WTC11 (cell line): ENCODE measurements around the gene MRPS15. TPM values are rescaled to one million over a fixed set of nuclear protein-coding genes. Genes with fewer than 3 reads are reported as not detected.

Experiments
- ATAC-seq: fragments of 200-7000 bp; cut with Tn5 transposase; 2 replicates; pipeline ENCODE4 v1.10.0; 2021; ENCODE audit warnings: mild to moderate bottlenecking, moderate library complexity
- CTCF ChIA-PET: fragments of 300-600 bp; sonication (Branson Sonifier 250); formaldehyde crosslinking; loops from one replicate; lab custom pipeline; 2021; ENCODE audit warnings: antibody characterized with exemption; lab: Charles Lee
- POLR2A ChIA-PET: fragments of 350-600 bp; sonication (Branson Sonifier 250); formaldehyde crosslinking; loops from one replicate; lab custom pipeline; 2021; ENCODE audit warnings: antibody characterized with exemption; lab: Charles Lee
- DNase-seq: peaks from one replicate; pipeline ENCODE4 v3.0.0; 2021; ENCODE audit warnings: low spot score
- H3K27ac Mint-ChIP-seq: 2 replicates; pipeline ENCODE4 v1.8.0; 2021; ENCODE audit warnings: mixed read lengths
- H3K27me3 Mint-ChIP-seq: 2 replicates; pipeline ENCODE4 v1.8.0; 2021; ENCODE audit warnings: low read depth, mild to moderate bottlenecking, moderate library complexity, mixed read lengths
- H3K36me3 Mint-ChIP-seq: 2 replicates; pipeline ENCODE4 v1.8.0; 2021; ENCODE audit warnings: mixed read lengths
- H3K4me1 Mint-ChIP-seq: 2 replicates; pipeline ENCODE4 v1.8.0; 2022; ENCODE audit warnings: mixed read lengths
- H3K4me3 Mint-ChIP-seq: 2 replicates; pipeline ENCODE4 v1.8.0; 2021; ENCODE audit warnings: mild to moderate bottlenecking, moderate library complexity, mixed read lengths
- H3K9me3 Mint-ChIP-seq: 2 replicates; pipeline ENCODE4 v1.8.0; 2021; ENCODE audit warnings: mixed read lengths
- ESRRA ChIP-seq: sonication (generic); formaldehyde crosslinking; IDR thresholded peaks from 2 replicates; pipeline ENCODE4 v1.8.1; 2022; ENCODE audit warnings: mild to moderate bottlenecking, missing genetic modification reagents, borderline replicate concordance
- GTF2I ChIP-seq: fragments of 250-450 bp; sonication (Bioruptor Pico); conservative IDR thresholded peaks from 2 replicates; pipeline ENCODE4 v1.4.0; 2021; ENCODE audit warnings: mild to moderate bottlenecking
- HMGA2 ChIP-seq: fragments of 250-450 bp; sonication (Bioruptor Pico); IDR thresholded peaks from 2 replicates; pipeline ENCODE4 v1.4.0; 2021; ENCODE audit warnings: mild to moderate bottlenecking, moderate library complexity
- IRF2 ChIP-seq: sonication (generic); formaldehyde crosslinking; IDR thresholded peaks from 2 replicates; pipeline ENCODE4 v1.8.0; 2022; ENCODE audit warnings: low read depth, missing genetic modification reagents, borderline replicate concordance
- JUN ChIP-seq: sonication (generic); formaldehyde crosslinking; IDR thresholded peaks from 2 replicates; pipeline ENCODE4 v1.8.0; 2023; ENCODE audit warnings: mild to moderate bottlenecking, missing genetic modification reagents
- MYBL2 ChIP-seq: sonication (generic); formaldehyde crosslinking; IDR thresholded peaks from 2 replicates; pipeline ENCODE4 v1.8.1; 2023; ENCODE audit warnings: mild to moderate bottlenecking, moderate library complexity, missing genetic modification reagents
- NR1H2 ChIP-seq: sonication (generic); formaldehyde crosslinking; IDR thresholded peaks from 2 replicates; pipeline ENCODE4 v1.9.0; 2021; ENCODE audit warnings: mild to moderate bottlenecking, moderate library complexity, missing genetic modification reagents
- SP1 ChIP-seq: sonication (generic); formaldehyde crosslinking; conservative IDR thresholded peaks from 2 replicates; pipeline ENCODE4 v1.8.1; 2022; ENCODE audit warnings: missing genetic modification reagents
- ZNF396 ChIP-seq: fragments of 250-450 bp; sonication (Bioruptor Pico); IDR thresholded peaks from 2 replicates; pipeline ENCODE4 v1.8.0; 2021; ENCODE audit warnings: mild to moderate bottlenecking, moderate library complexity, borderline replicate concordance
- ZNF671 ChIP-seq: fragments of 250-450 bp; sonication (Bioruptor Pico); IDR thresholded peaks from 2 replicates; pipeline ENCODE4 v1.8.0; 2021; ENCODE audit warnings: mild to moderate bottlenecking
- total RNA-seq: library from RNA; stranded (reverse); gene quantifications from 3 replicates; pipeline ENCODE4 v1.2.3, GENCODE V29; 2021
- TF ChIP-seq, protein P1 (sequence below): sonication (generic); formaldehyde crosslinking; IDR thresholded peaks from 2 replicates; pipeline ENCODE4 v1.8.1; 2022; ENCODE audit warnings: low read depth, mild to moderate bottlenecking, moderate library complexity, missing genetic modification reagents, borderline replicate concordance
- TF ChIP-seq, protein P2 (sequence below): sonication (generic); formaldehyde crosslinking; IDR thresholded peaks from 2 replicates; pipeline ENCODE4 v1.8.1; 2022; ENCODE audit warnings: mild to moderate bottlenecking, missing genetic modification reagents, moderate library complexity, borderline replicate concordance
- TF ChIP-seq, protein P3 (sequence below): fragments of 200-600 bp; IDR thresholded peaks from 2 replicates; pipeline ENCODE4 v1.8.0; 2022; ENCODE audit warnings: antibody characterized with exemption
- TF ChIP-seq, protein P4 (sequence below): fragments of 250-450 bp; sonication (Bioruptor Pico); IDR thresholded peaks from 2 replicates; pipeline ENCODE4 v1.9.0; 2021; ENCODE audit warnings: mild to moderate bottlenecking
- TF ChIP-seq, protein P5 (sequence below): sonication (generic); formaldehyde crosslinking; IDR thresholded peaks from 2 replicates; pipeline ENCODE4 v1.8.0; 2022; ENCODE audit warnings: mild to moderate bottlenecking, missing genetic modification reagents
- TF ChIP-seq, protein P6 (sequence below): sonication (generic); formaldehyde crosslinking; conservative IDR thresholded peaks from 2 replicates; pipeline ENCODE4 v1.8.1; 2022; ENCODE audit warnings: mild to moderate bottlenecking, missing genetic modification reagents
- TF ChIP-seq, protein P7 (sequence below): sonication (generic); formaldehyde crosslinking; IDR thresholded peaks from 2 replicates; pipeline ENCODE4 v1.8.0; 2023; ENCODE audit warnings: mild to moderate bottlenecking, missing genetic modification reagents

The MRPS15 gene
- total RNA-seq, 1 experiment from 2014 or later, result 113 TPM

DNA sequence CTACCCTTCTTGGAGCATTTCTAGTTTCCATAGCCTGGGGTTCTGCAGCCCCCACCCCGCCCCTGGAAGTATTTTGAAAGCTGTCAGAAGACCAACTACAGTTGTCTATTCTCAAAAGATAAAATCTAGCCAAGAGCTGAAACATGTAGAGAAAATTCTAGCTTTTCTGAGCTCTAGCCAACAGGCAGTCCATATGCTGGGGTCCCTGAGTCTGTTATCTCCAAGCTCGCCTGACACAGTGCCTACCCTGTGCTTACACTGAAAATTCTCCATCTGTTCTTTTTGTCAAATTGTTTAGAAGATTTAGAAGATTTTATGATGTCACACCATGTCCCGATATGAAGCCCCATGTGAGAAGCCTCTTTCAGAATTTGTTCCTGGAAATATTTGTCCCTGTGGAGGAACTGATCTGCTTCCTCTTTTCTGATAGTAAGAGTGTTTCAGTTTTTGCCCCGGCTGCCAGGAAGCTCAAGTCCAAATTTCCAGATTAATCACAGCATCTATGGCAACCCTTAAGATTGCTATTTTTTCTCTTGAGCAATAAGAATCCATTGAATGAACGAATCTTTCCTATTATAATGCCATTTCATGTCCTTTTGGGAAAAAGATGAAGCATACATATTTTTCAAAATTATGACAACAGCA lies 42.2 kb upstream of the MRPS15 start:
- Mint-ChIP-seq H3K4me3 (no peak overlapping the region), H3K27ac (no peak overlapping the region), H3K27me3 (no peaks in the 10 kb centered on the region; the same call in 1 of the 2 replicates), H3K4me1 (peaks cover 3% of the 10 kb centered on the region), H3K36me3 (no peaks in the 10 kb centered on the region), H3K9me3 (no peaks in the 10 kb centered on the region)
- ChIA-PET CTCF (interaction anchor here (1.0 to 4.0 kb wide), 2 partner anchors 9 to 10 kb away, joined by 4 to 21 read pairs; no protein-coding TSS in a partner anchor), POLR2A (no interaction called here)
- TF ChIP-seq, protein P1, sequence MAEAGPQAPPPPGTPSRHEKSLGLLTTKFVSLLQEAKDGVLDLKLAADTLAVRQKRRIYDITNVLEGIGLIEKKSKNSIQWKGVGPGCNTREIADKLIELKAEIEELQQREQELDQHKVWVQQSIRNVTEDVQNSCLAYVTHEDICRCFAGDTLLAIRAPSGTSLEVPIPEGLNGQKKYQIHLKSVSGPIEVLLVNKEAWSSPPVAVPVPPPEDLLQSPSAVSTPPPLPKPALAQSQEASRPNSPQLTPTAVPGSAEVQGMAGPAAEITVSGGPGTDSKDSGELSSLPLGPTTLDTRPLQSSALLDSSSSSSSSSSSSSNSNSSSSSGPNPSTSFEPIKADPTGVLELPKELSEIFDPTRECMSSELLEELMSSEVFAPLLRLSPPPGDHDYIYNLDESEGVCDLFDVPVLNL, result no peak
- TF ChIP-seq IRF2 (no peak), GTF2I (CRISPR knock-in tag) (no peak), MYBL2 (CRISPR knock-in tag) (no peak)
- TF ChIP-seq, protein P2, sequence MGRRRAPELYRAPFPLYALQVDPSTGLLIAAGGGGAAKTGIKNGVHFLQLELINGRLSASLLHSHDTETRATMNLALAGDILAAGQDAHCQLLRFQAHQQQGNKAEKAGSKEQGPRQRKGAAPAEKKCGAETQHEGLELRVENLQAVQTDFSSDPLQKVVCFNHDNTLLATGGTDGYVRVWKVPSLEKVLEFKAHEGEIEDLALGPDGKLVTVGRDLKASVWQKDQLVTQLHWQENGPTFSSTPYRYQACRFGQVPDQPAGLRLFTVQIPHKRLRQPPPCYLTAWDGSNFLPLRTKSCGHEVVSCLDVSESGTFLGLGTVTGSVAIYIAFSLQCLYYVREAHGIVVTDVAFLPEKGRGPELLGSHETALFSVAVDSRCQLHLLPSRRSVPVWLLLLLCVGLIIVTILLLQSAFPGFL (CRISPR knock-in tag), result no peak
- TF ChIP-seq, protein P3, sequence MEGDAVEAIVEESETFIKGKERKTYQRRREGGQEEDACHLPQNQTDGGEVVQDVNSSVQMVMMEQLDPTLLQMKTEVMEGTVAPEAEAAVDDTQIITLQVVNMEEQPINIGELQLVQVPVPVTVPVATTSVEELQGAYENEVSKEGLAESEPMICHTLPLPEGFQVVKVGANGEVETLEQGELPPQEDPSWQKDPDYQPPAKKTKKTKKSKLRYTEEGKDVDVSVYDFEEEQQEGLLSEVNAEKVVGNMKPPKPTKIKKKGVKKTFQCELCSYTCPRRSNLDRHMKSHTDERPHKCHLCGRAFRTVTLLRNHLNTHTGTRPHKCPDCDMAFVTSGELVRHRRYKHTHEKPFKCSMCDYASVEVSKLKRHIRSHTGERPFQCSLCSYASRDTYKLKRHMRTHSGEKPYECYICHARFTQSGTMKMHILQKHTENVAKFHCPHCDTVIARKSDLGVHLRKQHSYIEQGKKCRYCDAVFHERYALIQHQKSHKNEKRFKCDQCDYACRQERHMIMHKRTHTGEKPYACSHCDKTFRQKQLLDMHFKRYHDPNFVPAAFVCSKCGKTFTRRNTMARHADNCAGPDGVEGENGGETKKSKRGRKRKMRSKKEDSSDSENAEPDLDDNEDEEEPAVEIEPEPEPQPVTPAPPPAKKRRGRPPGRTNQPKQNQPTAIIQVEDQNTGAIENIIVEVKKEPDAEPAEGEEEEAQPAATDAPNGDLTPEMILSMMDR, result no peak
- DNase-seq, result no peak
- no peak for ATAC-seq

DNA sequence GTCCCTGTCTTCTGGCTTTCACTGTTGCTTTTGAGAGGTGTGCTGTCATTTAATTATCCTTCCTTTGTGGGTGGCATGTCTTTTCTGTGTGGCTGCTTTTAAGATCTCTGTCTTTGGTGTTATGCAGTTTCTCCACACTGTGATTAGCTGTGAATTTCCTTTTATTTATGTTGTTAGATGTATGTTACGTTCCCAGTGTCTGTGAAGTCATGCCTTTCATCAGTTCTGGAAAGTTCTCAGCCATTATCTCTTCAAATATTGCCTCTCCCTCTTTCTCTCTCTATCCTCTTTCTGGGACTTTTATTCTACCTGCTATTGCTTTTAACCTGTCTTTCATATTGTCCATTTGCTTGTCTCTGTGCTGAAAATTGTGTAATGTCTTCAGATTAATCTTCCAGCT lies 39.5 kb upstream of the MRPS15 start:
- POLR2A ChIA-PET, result no interaction called here
- Mint-ChIP-seq H3K27ac (no peak overlapping the region), H3K9me3 (no peaks in the 10 kb centered on the region), H3K36me3 (no peaks in the 10 kb centered on the region), H3K4me1 (peaks cover 3% of the 10 kb centered on the region), H3K27me3 (no peaks in the 10 kb centered on the region; the same call in 1 of the 2 replicates), H3K4me3 (no peak overlapping the region)
- CTCF ChIA-PET, result interaction anchor here (3.1 kb wide), 1 partner anchor 13 kb away, joined by 12 read pairs; no protein-coding TSS in a partner anchor
- ATAC-seq, result no peak
- no peak for DNase-seq
- TF ChIP-seq, protein P4, sequence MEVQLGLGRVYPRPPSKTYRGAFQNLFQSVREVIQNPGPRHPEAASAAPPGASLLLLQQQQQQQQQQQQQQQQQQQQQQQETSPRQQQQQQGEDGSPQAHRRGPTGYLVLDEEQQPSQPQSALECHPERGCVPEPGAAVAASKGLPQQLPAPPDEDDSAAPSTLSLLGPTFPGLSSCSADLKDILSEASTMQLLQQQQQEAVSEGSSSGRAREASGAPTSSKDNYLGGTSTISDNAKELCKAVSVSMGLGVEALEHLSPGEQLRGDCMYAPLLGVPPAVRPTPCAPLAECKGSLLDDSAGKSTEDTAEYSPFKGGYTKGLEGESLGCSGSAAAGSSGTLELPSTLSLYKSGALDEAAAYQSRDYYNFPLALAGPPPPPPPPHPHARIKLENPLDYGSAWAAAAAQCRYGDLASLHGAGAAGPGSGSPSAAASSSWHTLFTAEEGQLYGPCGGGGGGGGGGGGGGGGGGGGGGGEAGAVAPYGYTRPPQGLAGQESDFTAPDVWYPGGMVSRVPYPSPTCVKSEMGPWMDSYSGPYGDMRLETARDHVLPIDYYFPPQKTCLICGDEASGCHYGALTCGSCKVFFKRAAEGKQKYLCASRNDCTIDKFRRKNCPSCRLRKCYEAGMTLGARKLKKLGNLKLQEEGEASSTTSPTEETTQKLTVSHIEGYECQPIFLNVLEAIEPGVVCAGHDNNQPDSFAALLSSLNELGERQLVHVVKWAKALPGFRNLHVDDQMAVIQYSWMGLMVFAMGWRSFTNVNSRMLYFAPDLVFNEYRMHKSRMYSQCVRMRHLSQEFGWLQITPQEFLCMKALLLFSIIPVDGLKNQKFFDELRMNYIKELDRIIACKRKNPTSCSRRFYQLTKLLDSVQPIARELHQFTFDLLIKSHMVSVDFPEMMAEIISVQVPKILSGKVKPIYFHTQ (CRISPR knock-in tag), result no peak
- TF ChIP-seq, protein P5, sequence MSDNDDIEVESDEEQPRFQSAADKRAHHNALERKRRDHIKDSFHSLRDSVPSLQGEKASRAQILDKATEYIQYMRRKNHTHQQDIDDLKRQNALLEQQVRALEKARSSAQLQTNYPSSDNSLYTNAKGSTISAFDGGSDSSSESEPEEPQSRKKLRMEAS, result no peak
- TF ChIP-seq JUN (CRISPR knock-in tag) (no peak), IRF2 (no peak), HMGA2 (no peak), NR1H2 (CRISPR knock-in tag) (no peak), ZNF396 (no peak), MYBL2 (CRISPR knock-in tag) (no peak), ZNF671 (CRISPR knock-in tag) (no peak), SP1 (CRISPR knock-in tag) (no peak), ESRRA (CRISPR knock-in tag) (no peak)
- TF ChIP-seq, protein P6, sequence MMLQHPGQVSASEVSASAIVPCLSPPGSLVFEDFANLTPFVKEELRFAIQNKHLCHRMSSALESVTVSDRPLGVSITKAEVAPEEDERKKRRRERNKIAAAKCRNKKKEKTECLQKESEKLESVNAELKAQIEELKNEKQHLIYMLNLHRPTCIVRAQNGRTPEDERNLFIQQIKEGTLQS, result no peak
- TF ChIP-seq, protein P2 (CRISPR knock-in tag), result no peak
- TF ChIP-seq, protein P7, sequence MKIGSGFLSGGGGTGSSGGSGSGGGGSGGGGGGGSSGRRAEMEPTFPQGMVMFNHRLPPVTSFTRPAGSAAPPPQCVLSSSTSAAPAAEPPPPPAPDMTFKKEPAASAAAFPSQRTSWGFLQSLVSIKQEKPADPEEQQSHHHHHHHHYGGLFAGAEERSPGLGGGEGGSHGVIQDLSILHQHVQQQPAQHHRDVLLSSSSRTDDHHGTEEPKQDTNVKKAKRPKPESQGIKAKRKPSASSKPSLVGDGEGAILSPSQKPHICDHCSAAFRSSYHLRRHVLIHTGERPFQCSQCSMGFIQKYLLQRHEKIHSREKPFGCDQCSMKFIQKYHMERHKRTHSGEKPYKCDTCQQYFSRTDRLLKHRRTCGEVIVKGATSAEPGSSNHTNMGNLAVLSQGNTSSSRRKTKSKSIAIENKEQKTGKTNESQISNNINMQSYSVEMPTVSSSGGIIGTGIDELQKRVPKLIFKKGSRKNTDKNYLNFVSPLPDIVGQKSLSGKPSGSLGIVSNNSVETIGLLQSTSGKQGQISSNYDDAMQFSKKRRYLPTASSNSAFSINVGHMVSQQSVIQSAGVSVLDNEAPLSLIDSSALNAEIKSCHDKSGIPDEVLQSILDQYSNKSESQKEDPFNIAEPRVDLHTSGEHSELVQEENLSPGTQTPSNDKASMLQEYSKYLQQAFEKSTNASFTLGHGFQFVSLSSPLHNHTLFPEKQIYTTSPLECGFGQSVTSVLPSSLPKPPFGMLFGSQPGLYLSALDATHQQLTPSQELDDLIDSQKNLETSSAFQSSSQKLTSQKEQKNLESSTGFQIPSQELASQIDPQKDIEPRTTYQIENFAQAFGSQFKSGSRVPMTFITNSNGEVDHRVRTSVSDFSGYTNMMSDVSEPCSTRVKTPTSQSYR (CRISPR knock-in tag), result no peak
